T-helper 9 cell (primary cell): ENCODE data around the gene CTDP1.

Experiments
- DNase-seq: peaks from one replicate; pipeline ENCODE4 v3.0.0-alpha.2; 2020

Gene CTDP1

DNA sequence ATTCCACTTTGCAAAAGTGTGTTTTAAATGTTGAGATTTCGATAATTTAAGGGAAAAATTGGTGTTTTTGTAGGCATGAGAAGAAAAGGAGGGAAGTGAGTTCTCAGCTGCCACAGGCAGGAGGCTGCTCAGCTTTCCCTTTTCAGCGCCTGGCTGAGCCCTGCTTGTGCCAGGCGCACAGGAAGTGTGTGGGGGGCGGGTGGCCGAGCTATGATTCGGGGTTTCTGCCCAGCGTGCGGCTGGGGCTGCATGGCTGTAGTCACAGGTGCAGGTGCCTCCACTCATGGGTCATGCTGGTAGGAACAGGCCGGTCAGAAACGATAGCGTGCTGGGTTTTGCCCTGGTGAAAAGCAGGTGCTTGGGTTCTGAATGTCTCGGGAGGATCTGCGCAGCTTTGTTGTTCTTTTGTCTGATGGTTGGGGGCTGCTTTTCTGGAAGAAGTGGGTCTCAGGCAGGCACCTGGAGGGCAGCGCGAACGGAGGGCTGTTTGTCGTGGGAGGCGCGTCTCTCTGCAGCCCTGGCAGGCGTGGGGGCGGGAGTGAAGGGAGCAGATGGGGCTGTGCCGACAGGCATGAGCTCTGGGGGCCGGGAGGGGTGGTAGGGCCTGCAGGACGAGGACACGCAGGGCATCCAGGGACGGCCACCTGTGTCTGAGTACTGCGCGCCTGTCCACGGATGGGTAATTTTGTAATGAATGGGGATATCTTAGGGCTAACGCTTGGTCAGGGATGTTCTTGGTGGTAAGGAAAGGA is 120.2 kb downstream of the CTDP1 start:
- no peak for DNase-seq

- no peak for DNase-seq
These were observed 121.0 kb downstream of the CTDP1 start for GRCh38 chr18:79800371-79801180.

DNA sequence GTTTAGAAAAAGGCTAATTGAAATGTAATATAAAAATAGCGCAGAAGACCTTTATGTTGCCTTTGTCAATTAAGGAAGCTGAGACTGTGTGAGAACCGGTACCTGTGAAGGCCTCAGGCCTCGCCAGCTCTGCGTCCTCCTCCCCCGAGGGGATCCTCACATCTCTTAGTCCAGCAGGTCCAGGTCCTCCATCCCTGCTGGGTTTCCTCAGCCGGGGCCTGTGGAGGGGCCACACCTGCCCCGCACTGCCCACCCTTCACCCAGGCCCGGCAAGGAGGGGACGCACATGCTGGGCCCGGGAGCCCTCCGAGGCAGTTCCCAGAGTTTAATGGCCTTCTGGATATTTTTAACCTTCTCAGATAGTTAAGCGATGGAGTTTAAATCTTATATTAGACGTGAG is 121.6 kb downstream of the CTDP1 start:
- no peak for DNase-seq

GRCh38 chr18:79801641-79802040 is 122.0 kb downstream of the CTDP1 start:
- DNase-seq = no peak

GRCh38 chr18:79802298-79802697 is 122.7 kb downstream of the CTDP1 start:
- no peak for DNase-seq

DNA sequence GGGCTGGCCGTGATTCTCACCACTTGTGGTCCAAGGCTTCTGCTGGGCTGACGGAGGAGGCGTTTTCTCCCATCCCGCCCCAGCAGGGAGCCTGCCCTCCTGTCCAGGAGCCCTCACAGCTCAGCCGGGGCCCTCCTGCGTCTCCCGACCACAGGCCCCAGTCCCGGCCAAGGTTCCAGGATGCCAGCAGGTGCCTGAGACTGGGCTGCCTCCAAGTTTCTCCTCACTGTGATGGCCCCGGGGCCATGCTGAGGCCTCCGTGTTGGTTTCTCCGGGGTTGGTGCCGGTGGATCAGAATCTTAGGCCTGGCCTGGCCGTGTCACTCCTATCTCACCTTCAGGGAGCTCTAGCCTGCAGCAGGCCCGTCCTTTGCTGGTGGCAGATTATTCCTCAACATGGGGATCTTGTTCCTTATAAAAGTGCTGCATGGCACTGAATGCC is 124.0 kb downstream of the CTDP1 start:
- no peak for DNase-seq
